Medulla oblongata (tissue), 1 donor: Measurements from ENCODE around the gene PRDX6.
"Not testable (repeated sequence)": the region's sequence is repeated elsewhere in the genome, so short reads cannot be mapped to it uniquely, and the experiment has no call there.

Source experiments
- DNase-seq: peaks from one replicate; pipeline ENCODE4 v3.0.0-alpha.2; 2015; ENCODE audit errors: extremely low spot score

The PRDX6 gene

DNA sequence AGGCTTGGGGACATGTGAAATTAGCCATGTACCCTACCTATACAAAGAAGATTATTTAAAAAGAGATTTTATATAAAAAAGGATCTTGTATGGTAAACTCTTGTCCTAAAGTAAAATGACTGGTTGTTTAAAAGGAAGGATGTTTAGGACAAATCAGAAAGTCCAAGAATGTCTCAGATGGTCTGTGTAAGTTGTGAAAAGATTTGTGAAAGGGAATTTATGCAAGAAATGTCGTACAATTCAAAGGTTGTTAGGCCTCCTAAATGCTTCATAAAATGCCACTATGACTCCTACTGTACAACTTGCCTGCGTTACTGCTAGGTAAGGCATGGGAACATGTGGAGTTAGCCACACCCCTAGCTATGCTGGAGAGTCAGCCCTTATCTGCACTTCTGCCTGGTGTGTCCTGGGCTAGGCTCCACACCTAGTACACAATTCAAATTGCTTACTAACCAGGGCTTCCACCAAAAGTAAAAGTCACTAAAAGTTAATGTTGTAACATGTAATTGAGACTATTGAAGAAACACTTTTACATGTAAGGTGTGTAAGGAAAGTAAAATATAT, 19.7 kb downstream of the PRDX6 start:
- no peak for DNase-seq

DNA sequence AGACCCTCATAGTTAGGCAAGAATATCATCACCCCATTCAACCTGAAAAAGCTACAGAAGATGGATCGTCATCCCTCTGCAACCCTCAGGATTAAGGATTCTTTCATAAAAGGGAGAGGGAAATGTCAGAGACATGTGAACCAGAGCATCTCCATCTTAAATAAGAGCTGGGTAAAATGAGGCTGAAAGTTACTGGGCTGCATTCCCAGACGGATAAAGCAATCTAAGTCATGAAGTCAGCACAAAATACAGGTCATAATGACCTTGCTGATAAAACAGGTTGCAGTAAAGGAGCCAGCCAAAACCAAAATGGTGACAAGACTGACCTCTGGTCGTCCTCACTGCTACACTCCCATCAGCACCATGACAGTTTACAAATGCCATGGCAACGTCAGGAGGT, 22.6 kb downstream of the PRDX6 start:
- no peak for DNase-seq

DNA sequence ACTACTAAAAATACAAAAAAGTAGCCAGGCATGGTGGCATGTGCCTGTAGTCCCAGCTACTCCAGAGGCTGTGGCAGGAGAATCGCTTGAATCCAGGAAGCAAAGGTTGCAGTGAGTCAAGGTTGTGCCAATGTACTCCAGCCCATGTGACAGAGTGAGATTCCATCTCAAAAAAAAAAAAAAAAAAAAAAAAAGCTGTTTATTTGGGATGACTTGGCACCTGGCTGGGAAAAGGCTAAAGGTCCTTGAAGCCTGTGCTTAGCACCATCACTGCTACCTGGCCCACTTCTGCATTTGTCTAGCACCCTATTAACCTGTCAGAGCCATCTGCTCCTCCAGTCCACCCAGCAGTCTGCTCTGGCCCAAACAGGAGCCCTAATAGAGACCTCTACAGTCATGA, 25.0 kb downstream of the PRDX6 start:
- DNase-seq: no peak

DNA sequence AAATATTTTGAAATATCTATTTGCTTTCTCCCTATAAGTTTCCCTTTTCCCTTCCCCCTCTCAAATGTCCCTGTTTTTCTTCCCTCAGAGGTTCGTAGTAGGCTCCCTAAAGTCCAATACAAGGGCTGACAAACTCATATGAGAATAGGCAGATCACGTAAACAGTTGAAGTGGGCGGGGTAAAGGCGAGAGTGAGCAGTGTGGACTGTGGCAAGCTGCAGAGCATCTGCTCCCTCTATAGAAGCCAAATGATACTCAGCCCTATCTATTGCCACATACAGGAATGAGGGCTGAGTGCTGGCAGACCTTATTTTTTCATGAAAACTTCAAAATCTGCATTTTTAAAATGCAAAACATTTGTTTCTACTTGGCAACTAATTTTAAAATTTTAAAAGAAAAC, 26.3 kb downstream of the PRDX6 start:
- DNase-seq: no peak

DNA sequence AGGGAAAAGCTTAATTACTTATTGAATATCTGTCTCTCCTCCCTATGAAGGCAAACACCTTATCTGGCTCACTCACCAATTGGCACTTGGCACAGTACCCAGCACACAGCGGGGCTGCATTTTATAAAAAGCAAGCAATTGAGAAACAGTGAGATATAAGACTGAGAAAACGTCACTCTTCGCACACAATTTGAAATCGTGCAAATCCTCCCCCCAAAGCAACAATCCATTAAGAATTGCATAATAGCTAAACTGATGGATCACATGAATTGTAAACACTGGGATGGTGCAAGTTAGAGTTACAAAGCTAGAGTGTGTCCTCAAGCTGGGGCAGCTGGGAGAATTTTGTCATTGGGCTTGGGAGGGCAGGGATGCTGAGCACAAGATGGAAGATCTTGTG, 27.1 kb downstream of the PRDX6 start:
- DNase-seq: no peak

DNA sequence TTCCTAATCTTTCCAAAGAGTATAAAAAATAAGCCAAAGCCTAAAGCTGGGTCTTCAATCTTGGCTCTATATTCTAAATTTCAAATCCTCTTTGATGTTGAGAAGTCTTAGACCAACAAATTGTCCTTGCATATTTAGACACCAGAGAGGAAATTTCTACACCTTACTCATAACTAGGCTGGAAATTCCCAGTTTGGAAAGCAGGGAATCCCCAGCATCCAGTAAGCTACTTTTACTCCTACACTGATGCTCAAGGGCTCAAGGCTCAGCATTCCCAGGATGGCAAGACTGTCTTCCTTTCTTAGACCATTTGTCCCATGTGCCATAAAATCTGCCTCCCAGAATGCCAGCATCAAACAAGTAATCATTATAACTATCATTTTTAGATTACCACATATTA, 28.3 kb downstream of the PRDX6 start:
- no peak for DNase-seq

DNA sequence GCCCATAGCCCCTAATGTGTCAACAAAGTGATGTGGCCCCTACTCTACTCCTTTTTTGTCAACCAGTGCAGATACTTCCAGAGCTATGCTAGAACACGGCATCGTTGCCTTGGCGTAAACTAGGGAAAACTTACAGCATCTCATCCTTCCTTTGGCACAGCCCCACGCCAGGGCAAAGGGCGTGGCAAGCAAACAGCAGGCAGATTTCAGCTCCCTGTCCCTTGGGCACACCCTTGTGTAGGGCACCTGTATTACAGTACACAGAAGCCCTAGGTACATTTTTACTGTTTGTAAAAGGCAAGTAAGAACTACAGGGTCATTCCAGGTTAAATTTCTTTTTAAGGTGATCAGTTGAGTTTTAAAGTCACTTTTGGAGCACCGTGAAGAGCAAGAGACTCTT, 29.3 kb downstream of the PRDX6 start:
- DNase-seq: no peak

DNA sequence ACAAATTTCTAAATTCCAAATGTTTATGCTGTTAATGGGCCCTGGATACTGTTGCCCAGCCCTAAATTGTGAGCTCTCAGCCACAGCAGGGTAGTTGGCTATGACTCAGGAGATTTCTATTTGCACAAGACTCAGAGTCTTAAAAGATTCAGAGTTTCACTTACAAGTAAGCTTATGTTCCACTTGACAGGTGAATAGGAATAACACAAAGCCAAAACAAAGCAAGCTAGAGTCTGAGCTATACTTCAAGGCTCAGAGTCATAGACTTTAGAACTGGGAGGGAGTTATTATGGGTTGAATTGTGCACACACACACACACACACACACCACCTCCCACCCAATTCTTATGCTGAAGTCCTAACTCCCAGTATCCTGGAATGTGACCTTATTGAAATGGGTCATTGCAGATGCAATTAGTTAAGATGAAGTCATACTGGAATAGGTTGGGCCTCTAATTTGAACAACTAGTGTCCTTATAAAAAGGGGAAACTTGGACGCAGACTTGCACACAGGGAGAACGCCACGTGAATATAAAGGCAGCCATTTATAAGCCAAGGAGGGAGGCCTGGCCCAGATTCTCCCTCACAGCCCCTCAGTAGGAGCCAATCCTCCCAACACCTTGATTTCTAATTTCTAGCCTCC, 30.2 kb downstream of the PRDX6 start:
- peak; percentile 37 for DNase-seq

DNA sequence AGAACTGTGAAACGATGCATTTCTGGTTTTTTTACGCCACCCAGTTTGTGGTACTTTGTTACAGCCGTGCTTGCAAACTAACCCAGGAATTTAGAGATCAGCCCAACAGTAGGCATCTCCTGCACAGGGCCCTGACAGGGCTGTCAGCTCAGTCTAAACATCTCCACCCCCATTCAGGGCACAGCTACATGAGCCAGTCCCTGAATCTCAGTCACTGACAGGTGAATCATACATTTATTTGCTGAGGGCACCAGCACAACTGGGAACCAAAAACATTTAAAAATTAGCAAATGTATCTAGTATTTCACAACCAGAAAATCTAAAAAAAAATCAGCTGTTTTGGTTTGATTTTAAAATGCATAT, 30.7 kb downstream of the PRDX6 start:
- no peak for DNase-seq

DNA sequence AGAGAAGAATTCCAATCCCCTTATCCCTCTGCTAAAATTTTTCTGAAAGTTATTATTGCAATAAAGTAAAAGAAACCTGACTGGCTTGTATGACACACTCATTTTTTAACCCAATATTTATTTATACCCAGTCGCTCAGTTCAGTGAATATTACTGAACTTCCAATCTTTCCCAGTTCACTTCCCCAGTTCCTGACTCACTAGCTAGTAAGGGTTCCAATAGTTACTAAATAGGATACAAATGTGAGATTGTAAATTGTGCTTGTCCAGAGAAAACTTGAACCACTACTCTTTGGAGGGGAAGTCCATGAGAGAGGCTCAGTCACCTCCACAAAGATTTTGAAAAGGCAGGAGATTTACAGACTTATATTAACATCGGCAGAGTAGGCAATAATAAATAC, 31.4 kb downstream of the PRDX6 start:
- no peak for DNase-seq

DNA sequence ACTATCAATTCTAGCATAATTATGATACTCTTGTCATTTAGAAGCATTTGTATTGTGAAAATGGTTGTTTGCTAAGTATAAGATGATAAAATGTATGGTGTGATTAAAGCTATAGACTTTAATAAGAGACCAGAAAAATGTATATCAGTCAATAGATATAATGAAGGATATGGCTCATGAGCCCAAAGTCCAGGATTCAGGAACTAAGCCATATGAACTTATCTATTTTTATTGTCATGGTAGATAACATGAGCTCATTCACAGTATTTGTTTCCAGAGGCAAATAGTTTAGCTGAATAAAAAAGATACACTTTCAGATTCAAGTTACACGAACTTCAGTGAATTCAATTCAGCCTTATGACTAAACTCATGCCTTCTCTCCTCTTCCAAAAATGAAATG, 32.7 kb downstream of the PRDX6 start:
- DNase-seq: no peak

DNA sequence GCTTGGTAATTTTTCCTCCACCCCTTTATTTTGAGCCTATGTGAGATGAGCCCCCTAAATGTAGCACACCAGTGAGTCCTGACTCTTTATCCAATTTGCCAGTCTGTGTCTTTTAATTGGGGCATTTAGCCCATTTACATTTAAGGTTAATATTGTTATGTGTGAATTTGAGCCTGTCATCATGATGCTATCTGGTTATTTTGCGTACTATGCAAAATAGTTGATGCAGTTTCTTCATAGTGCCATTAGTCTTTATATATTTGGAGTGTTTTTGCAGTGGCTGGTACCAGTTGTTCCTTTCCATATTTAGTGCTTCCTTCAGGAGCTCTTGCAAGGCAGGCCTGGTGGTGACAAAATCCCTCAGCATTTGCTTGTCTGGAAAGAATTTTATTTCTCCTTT, 37.4 kb downstream of the PRDX6 start:
- DNase-seq: not testable (repeated sequence)

DNA sequence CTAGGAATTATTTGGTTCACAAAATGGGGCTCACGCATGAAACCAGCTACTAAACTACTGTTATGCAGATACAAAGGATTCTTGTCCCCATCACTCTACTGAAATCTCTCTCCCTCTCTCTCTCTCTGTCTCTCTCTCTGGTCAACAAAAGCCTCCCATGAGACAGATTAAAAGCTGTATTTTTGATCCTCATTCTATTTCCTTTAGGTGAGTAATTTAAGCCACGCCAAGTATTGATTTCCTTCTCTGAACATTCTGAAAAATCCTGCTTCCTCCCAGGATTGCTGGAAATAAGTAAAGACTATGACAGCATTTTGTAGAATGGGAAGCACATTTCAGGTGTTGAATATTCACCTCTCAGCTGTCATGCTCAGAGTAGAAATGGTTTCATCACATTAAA, 43.7 kb downstream of the PRDX6 start:
- no peak for DNase-seq

DNA sequence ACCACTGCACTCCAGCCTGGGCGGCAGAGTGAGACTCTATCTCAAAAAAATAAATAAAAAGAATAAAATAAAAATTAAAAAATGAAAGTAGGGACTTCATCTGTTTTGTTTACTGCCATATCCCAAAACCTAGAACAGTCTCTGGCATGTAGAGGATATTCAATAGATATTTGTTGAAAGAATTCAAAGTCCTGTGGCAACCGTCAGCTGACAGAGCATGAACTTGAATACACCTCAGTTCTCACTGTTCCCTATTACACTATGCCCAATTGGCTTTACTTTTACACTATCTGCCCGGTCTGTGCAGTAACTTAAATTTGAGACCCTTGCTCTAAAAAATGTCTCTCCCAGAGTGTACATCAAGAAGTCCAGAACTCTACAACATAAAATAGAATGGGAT, 46.2 kb downstream of the PRDX6 start:
- DNase-seq: no peak

DNA sequence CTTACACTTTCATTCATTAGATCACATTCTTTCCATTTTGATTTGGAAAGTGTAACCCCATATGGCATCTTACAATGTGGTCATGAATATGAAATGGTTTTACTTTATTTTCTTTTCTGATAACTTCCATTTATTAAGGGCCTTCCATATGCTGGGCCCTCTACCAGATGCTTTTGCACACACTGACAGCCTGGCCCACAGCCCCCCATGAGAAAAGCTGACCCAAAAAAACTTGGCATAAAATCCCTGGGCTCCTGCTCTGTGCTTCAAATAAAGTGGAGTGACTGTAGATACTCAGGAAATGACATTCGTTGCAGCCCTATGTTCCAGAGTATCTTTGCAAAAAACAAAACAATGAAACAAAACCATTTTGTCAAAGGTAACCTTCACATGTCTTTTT, 48.8 kb downstream of the PRDX6 start:
- no peak for DNase-seq

DNA sequence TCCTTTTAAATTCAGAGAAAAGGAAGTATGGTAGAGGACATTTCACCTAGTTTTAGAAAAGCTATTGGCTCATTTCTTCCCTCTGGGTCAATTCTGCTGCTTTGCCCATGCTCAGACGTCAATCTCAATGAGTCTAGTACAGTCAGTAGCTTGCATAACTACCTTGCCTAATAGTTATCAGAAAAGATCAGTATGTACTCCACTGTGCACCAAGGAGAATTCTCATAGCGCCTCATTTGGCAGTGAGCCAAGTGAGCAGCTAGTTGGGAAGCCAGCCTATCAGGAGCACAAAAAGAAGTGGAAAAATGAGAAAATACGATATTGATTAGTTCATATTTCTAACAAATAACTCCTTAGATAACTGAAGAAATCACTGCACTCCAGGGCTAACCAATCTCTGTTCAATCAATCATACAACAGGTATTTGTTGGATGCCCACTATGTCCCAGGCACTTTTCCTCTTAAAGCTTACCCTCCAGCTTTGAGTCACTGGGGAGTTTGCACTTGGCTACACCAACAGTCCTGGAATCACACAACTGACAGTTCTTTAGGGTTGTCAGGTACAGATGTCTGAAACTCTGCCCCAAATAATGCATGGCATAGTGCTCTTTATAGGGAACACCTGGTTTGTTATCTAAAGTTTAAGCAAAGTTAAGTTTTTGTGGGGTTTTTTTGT, 50.2 kb downstream of the PRDX6 start:
- no peak for DNase-seq

DNA sequence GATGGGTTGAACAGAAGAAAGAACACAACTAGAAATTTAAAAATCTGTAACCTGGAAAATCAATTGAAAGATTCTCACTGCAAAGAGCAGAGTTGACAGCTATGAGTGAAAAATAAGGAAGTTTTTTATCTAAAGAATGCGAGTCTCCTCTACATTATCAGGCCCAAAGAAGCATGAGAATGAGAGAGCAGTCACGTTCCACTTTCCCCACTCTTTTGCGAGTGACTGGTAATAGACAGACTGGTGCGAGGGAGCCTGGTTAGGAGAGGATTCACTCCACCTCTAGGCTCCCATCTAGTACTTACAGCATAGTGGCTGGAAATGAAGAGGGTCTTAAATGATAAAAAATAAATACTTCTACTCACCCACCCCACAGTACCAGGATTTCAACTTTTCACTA, 52.0 kb downstream of the PRDX6 start:
- no peak for DNase-seq

DNA sequence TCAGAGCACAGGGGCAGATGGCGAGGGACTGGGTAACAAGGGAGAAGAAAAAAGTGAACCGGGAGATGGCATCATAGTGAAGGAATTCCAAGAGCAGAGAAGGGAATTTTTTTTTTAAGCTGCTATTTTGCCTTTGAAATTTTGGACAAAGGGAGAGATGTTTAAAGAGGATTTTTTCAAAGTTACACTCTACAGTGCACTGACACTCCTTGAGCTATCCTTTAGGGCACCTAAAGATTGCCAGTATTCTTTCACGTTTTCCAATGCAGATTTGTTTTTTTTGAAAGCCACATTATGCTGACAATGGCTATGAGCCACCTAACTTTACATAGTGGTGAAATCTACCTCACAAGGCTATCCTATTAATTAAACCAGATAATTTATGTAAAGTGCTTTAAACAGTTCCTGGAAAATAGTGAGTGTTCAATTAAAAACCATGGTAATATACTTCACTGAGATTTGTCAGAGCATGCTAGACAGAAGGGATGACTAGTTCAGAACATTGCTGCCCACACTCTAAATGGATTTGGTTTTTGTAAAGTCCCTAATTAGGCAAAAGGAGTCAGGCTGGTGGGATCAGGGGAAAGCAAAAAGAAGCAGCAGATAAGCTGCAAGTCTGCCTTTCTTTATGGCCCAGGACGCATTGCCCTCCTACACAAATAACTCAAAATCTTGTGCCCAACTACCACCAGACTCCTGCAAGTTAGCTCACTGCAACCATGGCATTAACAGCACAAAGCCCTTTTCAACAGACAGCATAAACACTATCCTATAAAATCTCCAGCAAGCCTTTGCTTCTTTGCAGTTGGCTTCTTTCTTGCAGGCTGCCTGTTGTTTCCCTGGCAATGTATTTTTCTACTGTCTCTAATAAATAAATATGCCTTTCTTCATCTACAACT, 53.9 kb downstream of the PRDX6 start:
- DNase-seq: no peak

DNA sequence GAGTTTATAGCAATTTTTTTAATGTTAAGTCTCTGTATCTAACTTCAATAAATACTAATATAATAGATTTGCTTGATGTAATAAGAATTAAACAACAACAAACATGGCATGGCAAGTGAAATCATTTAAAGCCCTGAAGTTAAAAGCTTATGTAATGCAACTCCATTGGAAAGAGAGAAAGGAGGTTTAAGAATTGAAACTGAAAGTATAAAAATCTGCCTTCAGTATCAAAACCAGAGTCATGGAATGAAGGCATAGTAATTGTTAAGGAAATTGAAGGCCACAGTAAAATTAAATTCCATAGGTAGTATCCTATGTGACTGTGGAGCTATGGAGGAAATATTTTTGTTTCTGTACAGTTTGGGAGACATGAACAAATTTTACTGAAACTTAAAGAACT, 55.1 kb downstream of the PRDX6 start:
- DNase-seq: peak; percentile 16

DNA sequence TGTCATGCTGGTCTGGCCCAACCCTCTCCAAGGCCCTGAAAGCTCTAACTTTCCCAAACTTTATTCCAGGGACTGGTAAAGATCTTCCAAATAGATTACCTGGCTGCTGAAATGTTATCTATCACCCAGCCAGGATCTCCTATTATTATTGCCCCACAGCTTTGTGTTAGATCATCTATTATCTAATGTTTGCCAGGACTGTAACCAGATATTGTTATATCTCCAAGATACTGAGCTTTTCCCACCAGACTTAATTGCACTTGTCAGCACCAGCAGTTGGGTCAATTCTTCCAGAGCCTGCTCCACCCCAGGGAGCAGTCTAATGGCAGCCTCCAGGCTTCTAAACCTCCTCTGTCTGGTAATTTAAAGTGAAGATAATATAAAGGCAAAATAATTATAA, 59.1 kb downstream of the PRDX6 start:
- DNase-seq: no peak
